ENCODE data around the gene RTRAF. TPM values are rescaled to one million over a fixed set of nuclear protein-coding genes. Genes with fewer than 3 reads are reported as not detected.

RTRAF gene
- total RNA-seq, 2 experiments from 2014 or later = 213 to 244 TPM

GRCh38 chr14:52020866-52021717 is 31.7 kb downstream of the RTRAF start:
- no peaks in the 10 kb centered on the region for H3K9me2 ChIP-seq (ENCODE audit: insufficient read depth, low read length)
- BruUV-seq (replicated peaks) = no TSS peak
- TF ChIP-seq EZH2phosphoT487 (IDR thresholded peaks at IDR 0.05; ENCODE audit: borderline replicate concordance, low read depth, low read length) = no peak
- no peak for TF ChIP-seq CTCF (conservative IDR thresholded peaks at IDR 0.05; ENCODE audit: low read length)
- H3K4me3 ChIP-seq (ENCODE audit: low read depth, low read length, poor library complexity, severe bottlenecking) = no peak overlapping the region
- intact Hi-C loops (cut with micrococcal nuclease; ENCODE audit: unreplicated experiment) = no loop called here
- POLR2A ChIA-PET = interaction anchor here (0.7 to 1.0 kb wide), 2 partner anchors 9 to 25 kb away, joined by 3 to 6 read pairs; no protein-coding TSS in a partner anchor
- H3K4me2 ChIP-seq (ENCODE audit: low read length) = no peak overlapping the region
- CTCF ChIA-PET (ENCODE audit: unreplicated experiment) = no interaction called here
- no peaks in the 10 kb centered on the region for H4K20me1 ChIP-seq (ENCODE audit: insufficient read depth, low read length)
- H2AFZ ChIP-seq (ENCODE audit: low read length) = no peak overlapping the region
- no peak for DNase-seq (ENCODE audit: low spot score)
- H3K4me1 ChIP-seq (ENCODE audit: insufficient read depth, low read length, poor library complexity, severe bottlenecking) = no peaks in the 10 kb centered on the region
- H3K36me3 ChIP-seq (ENCODE audit: insufficient read depth, low read length) = no peaks in the 10 kb centered on the region
- H3K27ac ChIP-seq (ENCODE audit: low read depth, low read length, poor library complexity, severe bottlenecking) = no peak overlapping the region
- H3K9me3 ChIP-seq (ENCODE audit: low read length) = no peaks in the 10 kb centered on the region
- no peaks in the 10 kb centered on the region for H3K79me2 ChIP-seq (ENCODE audit: insufficient read depth, low read depth, low read length)

- Histone ChIP-seq H3K79me2 (ENCODE audit: insufficient read depth, low read depth, low read length) (no peaks in the 10 kb centered on the region), H2AFZ (ENCODE audit: low read length) (no peak overlapping the region), H3K27ac (ENCODE audit: low read depth, low read length, poor library complexity, severe bottlenecking) (no peak overlapping the region), H3K4me3 (ENCODE audit: low read depth, low read length, poor library complexity, severe bottlenecking) (no peak overlapping the region), H3K36me3 (ENCODE audit: insufficient read depth, low read length) (no peaks in the 10 kb centered on the region), H3K4me2 (ENCODE audit: low read length) (no peak overlapping the region), H4K20me1 (ENCODE audit: insufficient read depth, low read length) (no peaks in the 10 kb centered on the region), H3K9me2 (ENCODE audit: insufficient read depth, low read length) (no peaks in the 10 kb centered on the region), H3K9me3 (ENCODE audit: low read length) (no peaks in the 10 kb centered on the region), H3K4me1 (ENCODE audit: insufficient read depth, low read length, poor library complexity, severe bottlenecking) (no peaks in the 10 kb centered on the region)
- intact Hi-C loops (cut with micrococcal nuclease; ENCODE audit: unreplicated experiment) = no loop called here
- ChIA-PET POLR2A (interaction anchor here (0.7 kb wide), 1 partner anchor 113 kb away, joined by 3 read pairs; no protein-coding TSS in a partner anchor), CTCF (ENCODE audit: unreplicated experiment) (no interaction called here)
- no peak for TF ChIP-seq CTCF (conservative IDR thresholded peaks at IDR 0.05; ENCODE audit: low read length)
- no peak for TF ChIP-seq EZH2phosphoT487 (IDR thresholded peaks at IDR 0.05; ENCODE audit: borderline replicate concordance, low read depth, low read length)
- no TSS peak for BruUV-seq (replicated peaks)
- DNase-seq (ENCODE audit: low spot score) = no peak
Observed at GRCh38 chr14:52021957-52022600, 32.7 kb downstream of the RTRAF start.

Measured in OCI-LY7 (cell line).